ENCODE data around the gene DESI2. TPM values are rescaled to one million over a fixed set of nuclear protein-coding genes. Genes with fewer than 3 reads are reported as not detected.

The DESI2 gene
- total and polyA plus RNA-seq, 2 of the 8 experiments (the other 6 are each of a cell fraction or from before 2014, with no cell fraction given) = 54.0 to 110 TPM

GRCh38 chr1:244652623-244653438 lies at the start of gene DESI2 (continued):
- peak in 1 of 2 experiments; percentile 18; a peak in 1 of 4 replicates for TF ChIP-seq SIN3A (conservative IDR thresholded peaks at IDR 0.05 in 1 of 2, IDR thresholded peaks at IDR 0.05 in 1 of 2; ENCODE audit: low read depth in 1 of 2, low read length in 2 of 2)
- TF ChIP-seq JUN (IDR thresholded peaks at IDR 0.05; ENCODE audit: low read depth, low read length) = no peak
- no peak for TF ChIP-seq RXRA (IDR thresholded peaks at IDR 0.05; ENCODE audit: insufficient read depth, low read depth, low read length)
- no peak for TF ChIP-seq RNF2 (IDR thresholded peaks at IDR 0.05; ENCODE audit: borderline replicate concordance, low read depth, low read length, missing control alignments, poor library complexity, severe bottlenecking)
- TF ChIP-seq RAD21 (IDR thresholded peaks at IDR 0.05 in 1 of 2, conservative IDR thresholded peaks at IDR 0.05 in 1 of 2; ENCODE audit: low read depth in 2 of 2, low read length in 2 of 2) = peak; percentile 31 to 32; a peak in 3 of 4 replicates
- TF ChIP-seq TAF7 (optimal IDR thresholded peaks at IDR 0.05; ENCODE audit: borderline replicate concordance, low read depth, low read length) = peak; percentile 89
- TF ChIP-seq POLR2A (IDR thresholded peaks at IDR 0.05; ENCODE audit: control extremely low read depth in 1 of 2, low read depth in 2 of 2, low read length in 2 of 2) = peak; percentile 87 to 93
- no peak for TF ChIP-seq ASH2L (IDR thresholded peaks at IDR 0.05; ENCODE audit: low read length)
- no peak for TF ChIP-seq SP2 (IDR thresholded peaks at IDR 0.05; ENCODE audit: low read length)
- no peak for TF ChIP-seq EGR1 (IDR thresholded peaks at IDR 0.05; ENCODE audit: borderline replicate concordance, low read depth, low read length)
- no peak for TF ChIP-seq CEBPB (IDR thresholded peaks at IDR 0.05; ENCODE audit: low read depth, low read length)
- no peak for TF ChIP-seq EZH2 (IDR thresholded peaks at IDR 0.05; ENCODE audit: low read depth, low read length, severe bottlenecking)
- no peak for TF ChIP-seq EP300 (IDR thresholded peaks at IDR 0.05; ENCODE audit: borderline replicate concordance in 1 of 2, low read depth in 2 of 2, low read length in 2 of 2)
- no peak for TF ChIP-seq NRF1 (IDR thresholded peaks at IDR 0.05; ENCODE audit: low read depth, low read length)
- TF ChIP-seq HDAC6 (IDR thresholded peaks at IDR 0.05; ENCODE audit: low read depth, low read length) = no peak
- no peak for TF ChIP-seq CHD2 (IDR thresholded peaks at IDR 0.05; ENCODE audit: low read length)
- TF ChIP-seq ZNF274 (IDR thresholded peaks at IDR 0.05; ENCODE audit: borderline replicate concordance, extremely low read depth, low read length) = no peak
- no peak for TF ChIP-seq TEAD4 (IDR thresholded peaks at IDR 0.05; ENCODE audit: low read depth, low read length)
- TF ChIP-seq CBX8 (IDR thresholded peaks at IDR 0.05; ENCODE audit: borderline replicate concordance, low read depth, low read length) = no peak
- TF ChIP-seq HDAC2 (IDR thresholded peaks at IDR 0.05; ENCODE audit: borderline replicate concordance in 1 of 2, low read depth in 2 of 2, low read length in 2 of 2) = 0 out of 4 replicates have a peak, but pooled peaks of 1 of the 2 experiments have one; percentile 3
- no peak for TF ChIP-seq BACH1 (IDR thresholded peaks at IDR 0.05; ENCODE audit: low read length)
- TF ChIP-seq CBX5 (IDR thresholded peaks at IDR 0.05; ENCODE audit: low read depth, low read length) = no peak
- TF ChIP-seq KDM1A (IDR thresholded peaks at IDR 0.05; ENCODE audit: borderline replicate concordance, low read length) = no peak

All from H1 (cell line).